Measurements from ENCODE around the gene ATAD5.

DNA sequence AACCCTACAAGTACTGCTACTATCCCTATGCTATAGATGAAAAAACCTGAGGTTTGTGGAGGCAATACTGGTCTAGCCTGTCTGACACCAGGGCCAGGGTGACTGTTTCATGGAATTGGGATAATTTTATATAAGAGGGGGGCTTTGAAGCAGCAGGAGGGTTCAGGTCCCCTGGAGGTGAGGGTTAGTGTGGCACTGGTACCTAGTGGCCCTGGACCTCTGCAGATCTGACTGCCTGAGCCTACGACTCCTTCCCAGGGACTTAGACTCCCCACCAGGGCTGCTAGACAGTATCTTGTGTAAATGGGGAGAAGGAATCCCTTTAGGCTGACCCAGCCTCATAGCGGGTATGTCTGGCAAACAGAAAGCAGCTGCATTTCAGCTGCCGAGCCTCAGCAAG lies 96.8 kb downstream of the ATAD5 start:
- TF ChIP-seq, protein P1, sequence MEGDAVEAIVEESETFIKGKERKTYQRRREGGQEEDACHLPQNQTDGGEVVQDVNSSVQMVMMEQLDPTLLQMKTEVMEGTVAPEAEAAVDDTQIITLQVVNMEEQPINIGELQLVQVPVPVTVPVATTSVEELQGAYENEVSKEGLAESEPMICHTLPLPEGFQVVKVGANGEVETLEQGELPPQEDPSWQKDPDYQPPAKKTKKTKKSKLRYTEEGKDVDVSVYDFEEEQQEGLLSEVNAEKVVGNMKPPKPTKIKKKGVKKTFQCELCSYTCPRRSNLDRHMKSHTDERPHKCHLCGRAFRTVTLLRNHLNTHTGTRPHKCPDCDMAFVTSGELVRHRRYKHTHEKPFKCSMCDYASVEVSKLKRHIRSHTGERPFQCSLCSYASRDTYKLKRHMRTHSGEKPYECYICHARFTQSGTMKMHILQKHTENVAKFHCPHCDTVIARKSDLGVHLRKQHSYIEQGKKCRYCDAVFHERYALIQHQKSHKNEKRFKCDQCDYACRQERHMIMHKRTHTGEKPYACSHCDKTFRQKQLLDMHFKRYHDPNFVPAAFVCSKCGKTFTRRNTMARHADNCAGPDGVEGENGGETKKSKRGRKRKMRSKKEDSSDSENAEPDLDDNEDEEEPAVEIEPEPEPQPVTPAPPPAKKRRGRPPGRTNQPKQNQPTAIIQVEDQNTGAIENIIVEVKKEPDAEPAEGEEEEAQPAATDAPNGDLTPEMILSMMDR (IDR thresholded peaks at IDR 0.05; ENCODE audit: low read depth, low read length): no peak
- no peak for TF ChIP-seq POLR2A (IDR thresholded peaks at IDR 0.05; ENCODE audit: extremely low read depth, insufficient read length)
- TF ChIP-seq MYC (IDR thresholded peaks at IDR 0.05; ENCODE audit: low read depth, low read length): no peak

Data from NB4 (cell line).